GM18508 (cell line): ENCODE results near the gene WWOX.

Source experiments
- ATAC-seq: cut with Tn5 transposase; IDR thresholded peaks from one replicate; pipeline ENCODE4 v1.9.1; 2021; ENCODE audit warnings: moderate number of reproducible peaks; ENCODE audit not compliant: insufficient read depth, unreplicated experiment

WWOX gene

GRCh38 chr16:78446992-78447563 is 347.6 kb downstream of the WWOX start:
- no peak for ATAC-seq

GRCh38 chr16:78448658-78449271 is 349.3 kb downstream of the WWOX start:
- ATAC-seq = no peak

- ATAC-seq = no peak
Observed at GRCh38 chr16:78450255-78450654, 350.8 kb downstream of the WWOX start.

- no peak for ATAC-seq
Observed at GRCh38 chr16:78452025-78452555, 352.6 kb downstream of the WWOX start.

- ATAC-seq = no peak
Observed at GRCh38 chr16:78455861-78456260, 356.4 kb downstream of the WWOX start.

GRCh38 chr16:78458588-78458987 is 359.1 kb downstream of the WWOX start:
- ATAC-seq = no peak

- no peak for ATAC-seq
Observed at GRCh38 chr16:78460428-78460827, 361.0 kb downstream of the WWOX start.

GRCh38 chr16:78461087-78461486 is 361.6 kb downstream of the WWOX start:
- ATAC-seq = no peak

GRCh38 chr16:78461496-78462287 is 362.2 kb downstream of the WWOX start:
- no peak for ATAC-seq

- ATAC-seq = no peak
Observed at GRCh38 chr16:78462288-78463208, 363.1 kb downstream of the WWOX start.

- ATAC-seq = no peak
Observed at GRCh38 chr16:78463591-78463990, 364.1 kb downstream of the WWOX start.

GRCh38 chr16:78464833-78465232 is 365.4 kb downstream of the WWOX start:
- no peak for ATAC-seq

GRCh38 chr16:78465730-78466129 is 366.3 kb downstream of the WWOX start:
- ATAC-seq = no peak

- ATAC-seq = no peak
Observed at GRCh38 chr16:78469787-78470186, 370.3 kb downstream of the WWOX start.

GRCh38 chr16:78473031-78473699 is 373.7 kb downstream of the WWOX start:
- no peak for ATAC-seq

- peak; percentile 56 for ATAC-seq
Observed at GRCh38 chr16:78474762-78475161, 375.3 kb downstream of the WWOX start.

GRCh38 chr16:78476615-78477014 is 377.2 kb downstream of the WWOX start:
- ATAC-seq = no peak

- no peak for ATAC-seq
Observed at GRCh38 chr16:78478267-78478861, 378.9 kb downstream of the WWOX start.

GRCh38 chr16:78479723-78480122 is 380.3 kb downstream of the WWOX start:
- no peak for ATAC-seq
